K562 (cell line): ENCODE results near the gene EIF1B. TPM values are rescaled to one million over a fixed set of nuclear protein-coding genes. Genes with fewer than 3 reads are reported as not detected.
A peak's percentile ranks its signal among the peaks of the same experiment; 100 is the strongest.

ENCODE experiments used
- ESRRB ChIP-seq: fragments of 250-450 bp; sonication (Bioruptor Pico); IDR thresholded peaks from 2 replicates; pipeline ENCODE4 v1.5.0; 2020; ENCODE audit warnings: mild to moderate bottlenecking, moderate library complexity, borderline replicate concordance
- FOXK1 ChIP-seq: sonication (generic); formaldehyde crosslinking; IDR thresholded peaks from 2 replicates; pipeline ENCODE4 v1.8.0; 2022; ENCODE audit warnings: missing genetic modification reagents, mild to moderate bottlenecking, borderline replicate concordance
- FOXM1 ChIP-seq, 2 experiments: fragments of 450-650 bp in 1 of 2; sonication (generic) in 1 of 2; formaldehyde crosslinking in 1 of 2; IDR thresholded peaks; 2 replicates each; pipeline versions ENCODE4 v1.6.1 to v1.9.0; 2017 to 2022; ENCODE audit warnings: low read depth in 2 of 2, mild to moderate bottlenecking in 2 of 2, missing genetic modification reagents in 1 of 2, moderate library complexity in 1 of 2
- HNRNPK ChIP-seq: fragments of 200-400 bp; formaldehyde crosslinking; IDR thresholded peaks from one replicate; pipeline ENCODE4 v1.6.1; 2018; ENCODE audit warnings: mild to moderate bottlenecking, low read depth, low read length; ENCODE audit not compliant: poor library complexity, severe bottlenecking
- KLF16 ChIP-seq: IDR thresholded peaks from 2 replicates; pipeline ENCODE4 v1.6.1; 2016; ENCODE audit warnings: antibody characterized with exemption
- NFIX ChIP-seq: fragments of 250-450 bp; sonication (Bioruptor Pico); IDR thresholded peaks from 2 replicates; pipeline ENCODE4 v1.4.0; 2020; ENCODE audit warnings: low read depth, mild to moderate bottlenecking, moderate library complexity
- NR0B1 ChIP-seq: fragments of 450-650 bp; IDR thresholded peaks from one replicate; pipeline ENCODE4 v1.6.1; 2018; ENCODE audit warnings: mild to moderate bottlenecking, moderate library complexity; ENCODE audit not compliant: partially characterized antibody
- PRMT5 ChIP-seq: sonication (generic); formaldehyde crosslinking; IDR thresholded peaks from 2 replicates; pipeline ENCODE4 v1.5.0; 2020; ENCODE audit warnings: missing genetic modification reagents
- RFX1 ChIP-seq: fragments of 450-650 bp; IDR thresholded peaks from 2 replicates; pipeline ENCODE4 v1.6.1; 2016; ENCODE audit warnings: mild to moderate bottlenecking, moderate library complexity
- TAF9B ChIP-seq: fragments of 450-650 bp; IDR thresholded peaks from 2 replicates; pipeline ENCODE4 v1.6.1; 2018; ENCODE audit warnings: mild to moderate bottlenecking; ENCODE audit not compliant: partially characterized antibody
- TBP ChIP-seq: optimal IDR thresholded peaks from 2 replicates; pipeline ENCODE3; 2011; ENCODE audit warnings: low read depth, low read length, improper control_type of control experiment
- TCF7L2 ChIP-seq: fragments of 150-350 bp; IDR thresholded peaks from 2 replicates; pipeline ENCODE4 v1.6.1; 2016; ENCODE audit warnings: low read depth, mild to moderate bottlenecking, low read length, moderate library complexity
- TGIF2 ChIP-seq: sonication (generic); formaldehyde crosslinking; IDR thresholded peaks from 2 replicates; pipeline ENCODE4 v1.8.1; 2022; ENCODE audit warnings: mild to moderate bottlenecking, missing genetic modification reagents, moderate library complexity
- ZNF121 ChIP-seq: sonication (generic); formaldehyde crosslinking; conservative IDR thresholded peaks from 2 replicates; pipeline ENCODE4 v1.8.0; 2022; ENCODE audit warnings: missing genetic modification reagents
- ZNF239 ChIP-seq: fragments of 250-450 bp; sonication (Bioruptor Pico); IDR thresholded peaks from 2 replicates; pipeline ENCODE4 v1.4.0; 2020; ENCODE audit warnings: mild to moderate bottlenecking
- ZNF274 ChIP-seq: IDR thresholded peaks from 2 replicates; pipeline ENCODE4 v1.6.1; 2011; ENCODE audit warnings: low read depth, mild to moderate bottlenecking, low read length, moderate library complexity, borderline replicate concordance
- ZNF584 ChIP-seq: fragments of 200-800 bp; sonication (Bioruptor generic); IDR thresholded peaks from 2 replicates; pipeline ENCODE4 v1.6.1; 2016; ENCODE audit warnings: low read depth, mild to moderate bottlenecking, missing genetic modification characterization, missing compliant biosample characterization
- ZNF644 ChIP-seq: fragments of 200-800 bp; sonication (Bioruptor generic); IDR thresholded peaks from 2 replicates; pipeline ENCODE4 v1.6.1; 2016; ENCODE audit warnings: low read depth, missing genetic modification characterization, missing compliant biosample characterization
- polyA plus RNA-seq, 8 experiments: library from polyadenylated mRNA; depleted of rRNA in 4 of 8; stranded (reverse) in 5 of 8; unstranded in 3 of 8; fragments of >200 nt; fragmentation: Nextera tagmentation in 2 of 8; fragmentation: Illumina TruSeq in 1 of 8; extraction: Ambion mirVana in 2 of 8; extraction: Trizol in 1 of 8; gene quantifications; 2 replicates each; pipeline versions ENCODE4 v1.2.1 to v1.2.3, GENCODE V29; 2011 to 2014; ENCODE audit warnings: inconsistent platforms in 1 of 8, missing spikeins in 1 of 8
- total RNA-seq, 7 experiments: library from RNA; depleted of rRNA in 6 of 7; stranded (reverse); fragments of >200 nt in 6 of 7; fragmentation: Illumina TruSeq in 2 of 7; extraction: Trizol in 2 of 7; gene quantifications; 2 replicates each; pipeline versions ENCODE4 v1.2.1 to v1.2.3, GENCODE V29; 2011 to 2021; ENCODE audit warnings: low replicate concordance in 1 of 7
- TF ChIP-seq, protein P1 (sequence below): sonication (generic); formaldehyde crosslinking; IDR thresholded peaks from 2 replicates; pipeline ENCODE4 v1.8.0; 2023; ENCODE audit warnings: mild to moderate bottlenecking, missing genetic modification reagents
- TF ChIP-seq, protein P2 (sequence below): sonication (generic); formaldehyde crosslinking; IDR thresholded peaks from 2 replicates; pipeline ENCODE4 v1.8.1; 2022; ENCODE audit warnings: missing genetic modification reagents
- TF ChIP-seq, protein P3 (sequence below), 2 experiments: fragments of 250-450 bp in 1 of 2; fragments of 450-650 bp in 1 of 2; sonication (Bioruptor Pico) in 1 of 2; IDR thresholded peaks; 2 replicates each; pipeline versions ENCODE4 v1.6.1 to v1.8.0; 2016 to 2021; ENCODE audit warnings: mild to moderate bottlenecking in 2 of 2, moderate library complexity in 2 of 2, missing compliant biosample characterization in 1 of 2, missing genetic modification characterization in 1 of 2
- TF ChIP-seq, protein P4 (sequence below): fragments of 450-650 bp; formaldehyde crosslinking; IDR thresholded peaks from 2 replicates; pipeline ENCODE4 v1.4.0; 2020; ENCODE audit warnings: mild to moderate bottlenecking, mixed read lengths

EIF1B gene
- total and polyA plus RNA-seq, 9 of the 15 experiments (the other 6 are each of a cell fraction or from before 2014, with no cell fraction given): 18.1 to 184 (median 78.9) TPM

- TF ChIP-seq, protein P1, sequence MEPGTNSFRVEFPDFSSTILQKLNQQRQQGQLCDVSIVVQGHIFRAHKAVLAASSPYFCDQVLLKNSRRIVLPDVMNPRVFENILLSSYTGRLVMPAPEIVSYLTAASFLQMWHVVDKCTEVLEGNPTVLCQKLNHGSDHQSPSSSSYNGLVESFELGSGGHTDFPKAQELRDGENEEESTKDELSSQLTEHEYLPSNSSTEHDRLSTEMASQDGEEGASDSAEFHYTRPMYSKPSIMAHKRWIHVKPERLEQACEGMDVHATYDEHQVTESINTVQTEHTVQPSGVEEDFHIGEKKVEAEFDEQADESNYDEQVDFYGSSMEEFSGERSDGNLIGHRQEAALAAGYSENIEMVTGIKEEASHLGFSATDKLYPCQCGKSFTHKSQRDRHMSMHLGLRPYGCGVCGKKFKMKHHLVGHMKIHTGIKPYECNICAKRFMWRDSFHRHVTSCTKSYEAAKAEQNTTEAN (CRISPR knock-in tag): no peak
- TF ChIP-seq ZNF239 (CRISPR knock-in tag) (no peak), ZNF121 (CRISPR knock-in tag) (no peak), TAF9B (no peak), FOXK1 (CRISPR knock-in tag) (no peak), ZNF644 (no peak), HNRNPK (no peak), ESRRB (no peak), ZNF584 (CRISPR knock-in tag) (peak; percentile 77; the same call in 1 of the 2 replicates), ZNF274 (no peak), FOXM1 (IDR thresholded peaks at IDR 0.05; ENCODE audit: low read depth) (no peak), FOXM1 (CRISPR knock-in tag; IDR thresholded peaks at IDR 0.05; ENCODE audit: low read depth) (no peak), TCF7L2 (no peak), RFX1 (no peak), PRMT5 (no peak), KLF16 (no peak), TGIF2 (CRISPR knock-in tag) (no peak), NFIX (CRISPR knock-in tag) (no peak), TBP (no peak), NR0B1 (no peak)
- TF ChIP-seq, protein P2, sequence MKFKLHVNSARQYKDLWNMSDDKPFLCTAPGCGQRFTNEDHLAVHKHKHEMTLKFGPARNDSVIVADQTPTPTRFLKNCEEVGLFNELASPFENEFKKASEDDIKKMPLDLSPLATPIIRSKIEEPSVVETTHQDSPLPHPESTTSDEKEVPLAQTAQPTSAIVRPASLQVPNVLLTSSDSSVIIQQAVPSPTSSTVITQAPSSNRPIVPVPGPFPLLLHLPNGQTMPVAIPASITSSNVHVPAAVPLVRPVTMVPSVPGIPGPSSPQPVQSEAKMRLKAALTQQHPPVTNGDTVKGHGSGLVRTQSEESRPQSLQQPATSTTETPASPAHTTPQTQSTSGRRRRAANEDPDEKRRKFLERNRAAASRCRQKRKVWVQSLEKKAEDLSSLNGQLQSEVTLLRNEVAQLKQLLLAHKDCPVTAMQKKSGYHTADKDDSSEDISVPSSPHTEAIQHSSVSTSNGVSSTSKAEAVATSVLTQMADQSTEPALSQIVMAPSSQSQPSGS: no peak
- TF ChIP-seq, protein P3, sequence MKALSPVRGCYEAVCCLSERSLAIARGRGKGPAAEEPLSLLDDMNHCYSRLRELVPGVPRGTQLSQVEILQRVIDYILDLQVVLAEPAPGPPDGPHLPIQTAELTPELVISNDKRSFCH (CRISPR knock-in tag; IDR thresholded peaks at IDR 0.05): no peak
- TF ChIP-seq, protein P3 (tag; IDR thresholded peaks at IDR 0.05): no peak
- TF ChIP-seq, protein P4, sequence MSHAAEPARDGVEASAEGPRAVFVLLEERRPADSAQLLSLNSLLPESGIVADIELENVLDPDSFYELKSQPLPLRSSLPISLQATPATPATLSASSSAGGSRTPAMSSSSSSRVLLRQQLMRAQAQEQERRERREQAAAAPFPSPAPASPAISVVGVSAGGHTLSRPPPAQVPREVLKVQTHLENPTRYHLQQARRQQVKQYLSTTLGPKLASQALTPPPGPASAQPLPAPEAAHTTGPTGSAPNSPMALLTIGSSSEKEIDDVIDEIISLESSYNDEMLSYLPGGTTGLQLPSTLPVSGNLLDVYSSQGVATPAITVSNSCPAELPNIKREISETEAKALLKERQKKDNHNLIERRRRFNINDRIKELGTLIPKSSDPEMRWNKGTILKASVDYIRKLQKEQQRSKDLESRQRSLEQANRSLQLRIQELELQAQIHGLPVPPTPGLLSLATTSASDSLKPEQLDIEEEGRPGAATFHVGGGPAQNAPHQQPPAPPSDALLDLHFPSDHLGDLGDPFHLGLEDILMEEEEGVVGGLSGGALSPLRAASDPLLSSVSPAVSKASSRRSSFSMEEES (CRISPR knock-in tag): no peak
These were observed 16.7 kb upstream of the EIF1B start (continued) for GRCh38 chr3:40292637-40293349.
